ENCODE data around the gene RNF187. TPM values are rescaled to one million over a fixed set of nuclear protein-coding genes. Genes with fewer than 3 reads are reported as not detected.

The RNF187 gene
- total RNA-seq, 2 experiments from 2014 or later, result 257 to 478 TPM

- Histone ChIP-seq H3K79me2 (ENCODE audit: insufficient read depth, low read depth, low read length) (no peaks in the 10 kb centered on the region), H3K4me3 (ENCODE audit: low read depth, low read length, poor library complexity, severe bottlenecking) (no peak overlapping the region), H3K27ac (ENCODE audit: low read depth, low read length, poor library complexity, severe bottlenecking) (no peak overlapping the region), H3K9me2 (ENCODE audit: insufficient read depth, low read length) (no peaks in the 10 kb centered on the region), H3K4me1 (ENCODE audit: insufficient read depth, low read length, poor library complexity, severe bottlenecking) (peaks cover 8% of the 10 kb centered on the region), H3K9me3 (ENCODE audit: low read length) (no peaks in the 10 kb centered on the region), H3K36me3 (ENCODE audit: insufficient read depth, low read length) (no peaks in the 10 kb centered on the region), H3K4me2 (ENCODE audit: low read length) (no peak overlapping the region), H2AFZ (ENCODE audit: low read length) (no peak overlapping the region), H4K20me1 (ENCODE audit: insufficient read depth, low read length) (no peaks in the 10 kb centered on the region)
- ChIA-PET POLR2A (interaction anchor here (0.6 to 2.4 kb wide), 4 partner anchors 13 to 315 kb away, joined by 3 to 14 read pairs (median 5); partner anchors contain the start of gene RNF187), CTCF (ENCODE audit: unreplicated experiment) (no interaction called here)
- TF ChIP-seq EZH2phosphoT487 (IDR thresholded peaks at IDR 0.05; ENCODE audit: borderline replicate concordance, low read depth, low read length), result no peak
- TF ChIP-seq CTCF (conservative IDR thresholded peaks at IDR 0.05; ENCODE audit: low read length), result no peak
- BruUV-seq (replicated peaks), result no TSS peak
- intact Hi-C loops (cut with micrococcal nuclease; ENCODE audit: unreplicated experiment), result no loop called here
- no peak for DNase-seq (ENCODE audit: low spot score)
Measured at GRCh38 chr1:228471154-228471761, 15.9 kb upstream of the RNF187 start.

- no peaks in the 10 kb centered on the region for H3K79me2 ChIP-seq (ENCODE audit: insufficient read depth, low read depth, low read length)
- POLR2A ChIA-PET, result interaction anchor here (0.6 to 4.3 kb wide), 6 partner anchors 7 to 316 kb away, joined by 3 to 37 read pairs (median 5); partner anchors contain the start of gene RNF187
- peaks cover 3% of the 10 kb centered on the region for H3K4me1 ChIP-seq (ENCODE audit: insufficient read depth, low read length, poor library complexity, severe bottlenecking)
- TF ChIP-seq CTCF (conservative IDR thresholded peaks at IDR 0.05; ENCODE audit: low read length) (peak; percentile 87), EZH2phosphoT487 (IDR thresholded peaks at IDR 0.05; ENCODE audit: borderline replicate concordance, low read depth, low read length) (no peak)
- BruUV-seq (replicated peaks), result no TSS peak
- no peaks in the 10 kb centered on the region for H3K9me2 ChIP-seq (ENCODE audit: insufficient read depth, low read length)
- no peak overlapping the region for H3K4me2 ChIP-seq (ENCODE audit: low read length)
- no peaks in the 10 kb centered on the region for H3K9me3 ChIP-seq (ENCODE audit: low read length)
- H3K4me3 ChIP-seq (ENCODE audit: low read depth, low read length, poor library complexity, severe bottlenecking), result no peak overlapping the region
- H3K27ac ChIP-seq (ENCODE audit: low read depth, low read length, poor library complexity, severe bottlenecking), result no peak overlapping the region
- peak; percentile 85 for DNase-seq (ENCODE audit: low spot score)
- H2AFZ ChIP-seq (ENCODE audit: low read length), result no peak overlapping the region
- no peaks in the 10 kb centered on the region for H4K20me1 ChIP-seq (ENCODE audit: insufficient read depth, low read length)
- intact Hi-C loops (cut with micrococcal nuclease; ENCODE audit: unreplicated experiment), result loop anchor here (1.0 kb wide), 1 partner anchor 43 kb away; no protein-coding TSS in a partner anchor
- H3K36me3 ChIP-seq (ENCODE audit: insufficient read depth, low read length), result no peaks in the 10 kb centered on the region
- CTCF ChIA-PET (ENCODE audit: unreplicated experiment), result no interaction called here
Measured at GRCh38 chr1:228471762-228472398, 15.3 kb upstream of the RNF187 start.

DNA sequence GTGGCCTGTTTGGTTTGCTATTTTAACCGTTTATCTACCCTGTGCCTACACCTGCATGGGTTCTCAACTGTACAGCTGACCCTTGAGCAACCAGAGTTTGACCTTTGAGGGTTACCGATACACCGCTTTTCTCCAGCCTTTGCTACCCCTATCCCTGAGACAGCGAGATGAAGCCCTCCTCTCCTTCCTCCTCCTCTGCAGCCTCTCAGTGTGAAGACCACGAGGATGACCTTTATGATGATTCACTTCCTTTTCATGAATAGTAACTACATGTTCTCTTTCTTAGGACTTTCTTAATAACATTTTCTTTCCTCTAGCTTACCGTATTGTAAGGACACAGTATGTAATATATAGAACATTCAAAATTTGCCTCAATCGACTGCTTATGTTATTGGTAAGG is 14.5 kb upstream of the RNF187 start:
- no peak overlapping the region for H2AFZ ChIP-seq (ENCODE audit: low read length)
- BruUV-seq (replicated peaks), result no TSS peak
- CTCF ChIA-PET (ENCODE audit: unreplicated experiment), result interaction anchor here (1.1 kb wide), 1 partner anchor 14 kb away, joined by 4 read pairs; no protein-coding TSS in a partner anchor
- H3K36me3 ChIP-seq (ENCODE audit: insufficient read depth, low read length), result no peaks in the 10 kb centered on the region
- H3K4me2 ChIP-seq (ENCODE audit: low read length), result no peak overlapping the region
- H4K20me1 ChIP-seq (ENCODE audit: insufficient read depth, low read length), result no peaks in the 10 kb centered on the region
- no peak for TF ChIP-seq EZH2phosphoT487 (IDR thresholded peaks at IDR 0.05; ENCODE audit: borderline replicate concordance, low read depth, low read length)
- TF ChIP-seq CTCF (conservative IDR thresholded peaks at IDR 0.05; ENCODE audit: low read length), result no peak
- H3K4me1 ChIP-seq (ENCODE audit: insufficient read depth, low read length, poor library complexity, severe bottlenecking), result peaks cover 4% of the 10 kb centered on the region
- H3K27ac ChIP-seq (ENCODE audit: low read depth, low read length, poor library complexity, severe bottlenecking), result no peak overlapping the region
- POLR2A ChIA-PET, result interaction anchor here (0.6 to 4.3 kb wide), 4 partner anchors 8 to 16 kb away, joined by 3 to 37 read pairs (median 9); partner anchors contain the start of gene RNF187
- no peaks in the 10 kb centered on the region for H3K9me3 ChIP-seq (ENCODE audit: low read length)
- H3K9me2 ChIP-seq (ENCODE audit: insufficient read depth, low read length), result no peaks in the 10 kb centered on the region
- DNase-seq (ENCODE audit: low spot score), result no peak
- intact Hi-C loops (cut with micrococcal nuclease; ENCODE audit: unreplicated experiment), result loop anchor here (1.0 kb wide), 1 partner anchor 43 kb away; no protein-coding TSS in a partner anchor
- H3K79me2 ChIP-seq (ENCODE audit: insufficient read depth, low read depth, low read length), result no peaks in the 10 kb centered on the region
- H3K4me3 ChIP-seq (ENCODE audit: low read depth, low read length, poor library complexity, severe bottlenecking), result no peak overlapping the region
